Heart left ventricle (tissue), 13 donors: ENCODE data around the gene BFSP1.

Experiments used
- POLR2A ChIP-seq, 2 donors: fragments of 450-650 bp; IDR thresholded peaks; one replicate each; pipeline ENCODE4 v1.6.1; 2017; ENCODE audit warnings: antibody characterized with exemption in 2 of 2, mild to moderate bottlenecking in 2 of 2, moderate library complexity in 2 of 2
- TF ChIP-seq, protein P1 (sequence below), 12 donors: fragments of 200-600 bp; sonication (generic) in 4 of 12; IDR thresholded peaks; one replicate each; pipeline versions ENCODE4 v1.5.0 to v1.8.0; 2018 to 2022; ENCODE audit warnings: antibody characterized with exemption in 12 of 12, mild to moderate bottlenecking in 5 of 12
- donor health status: ischemic (EF 13 %, LVEDD 7.1; RV severe dilation, severe dysfunction).
- donor health status: DM: no; HTN: yes; CAD: no.
- donor health status: DM: no; HTN: no; CAD: no.
- donor health status: ischemic (EF 25% LVEDD 6.9; RV normal size, moderate dysfunction).
- donor health status: ischemic (EF 25% LVEDD 5.7; RV mildly dilated, moderate dysfunction).
- donor health status: ischemic (EF 35%, LVEDD 5.7; RV mildly dilated, moderate dysfunction).
- donor health status: nonischemic (EF 11% LVEDD 7.7; RV severe dilation, severe dysfunction).
- donor health status: DM: yes; HTN: yes; CAD: no.
- donor health status: PGD.
- donor health status: ischemic (EF 29% LVEDD 5.4; RV normal size, mild dysfunction).
- donor health status: nonischemic (EF 23%, LVEDD 6.1; RV moderate dilation, normal function).

- TF ChIP-seq, protein P1, sequence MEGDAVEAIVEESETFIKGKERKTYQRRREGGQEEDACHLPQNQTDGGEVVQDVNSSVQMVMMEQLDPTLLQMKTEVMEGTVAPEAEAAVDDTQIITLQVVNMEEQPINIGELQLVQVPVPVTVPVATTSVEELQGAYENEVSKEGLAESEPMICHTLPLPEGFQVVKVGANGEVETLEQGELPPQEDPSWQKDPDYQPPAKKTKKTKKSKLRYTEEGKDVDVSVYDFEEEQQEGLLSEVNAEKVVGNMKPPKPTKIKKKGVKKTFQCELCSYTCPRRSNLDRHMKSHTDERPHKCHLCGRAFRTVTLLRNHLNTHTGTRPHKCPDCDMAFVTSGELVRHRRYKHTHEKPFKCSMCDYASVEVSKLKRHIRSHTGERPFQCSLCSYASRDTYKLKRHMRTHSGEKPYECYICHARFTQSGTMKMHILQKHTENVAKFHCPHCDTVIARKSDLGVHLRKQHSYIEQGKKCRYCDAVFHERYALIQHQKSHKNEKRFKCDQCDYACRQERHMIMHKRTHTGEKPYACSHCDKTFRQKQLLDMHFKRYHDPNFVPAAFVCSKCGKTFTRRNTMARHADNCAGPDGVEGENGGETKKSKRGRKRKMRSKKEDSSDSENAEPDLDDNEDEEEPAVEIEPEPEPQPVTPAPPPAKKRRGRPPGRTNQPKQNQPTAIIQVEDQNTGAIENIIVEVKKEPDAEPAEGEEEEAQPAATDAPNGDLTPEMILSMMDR (IDR thresholded peaks at IDR 0.05): no peak
- no peak for TF ChIP-seq POLR2A (IDR thresholded peaks at IDR 0.05)
These were observed 1.6 kb downstream of the BFSP1 start for GRCh38 chr20:17529586-17529985.
